IMR-90 (cell line): ENCODE data around the gene UBA1.

Experiments
- CEBPB ChIP-seq: IDR thresholded peaks from 2 replicates; pipeline ENCODE4 v1.6.1; 2012; ENCODE audit warnings: low read depth, low read length, improper control_type of control experiment
- ELK1 ChIP-seq: fragments of 150-350 bp; IDR thresholded peaks from 2 replicates; pipeline ENCODE4 v1.6.1; 2016; ENCODE audit warnings: low read depth, mild to moderate bottlenecking, low read length, moderate library complexity, borderline replicate concordance
- MAFK ChIP-seq: IDR thresholded peaks from 2 replicates; pipeline ENCODE4 v1.6.1; 2012; ENCODE audit warnings: low read depth, low read length, improper control_type of control experiment
- MAZ ChIP-seq: IDR thresholded peaks from 2 replicates; pipeline ENCODE4 v1.6.1; 2012; ENCODE audit warnings: low read depth, mild to moderate bottlenecking, low read length, improper control_type of control experiment, moderate library complexity, borderline replicate concordance
- POLR2A ChIP-seq: IDR thresholded peaks from 2 replicates; pipeline ENCODE4 v1.6.1; 2012; ENCODE audit warnings: mild to moderate bottlenecking, low read depth, low read length
- RAD21 ChIP-seq: IDR thresholded peaks from 2 replicates; pipeline ENCODE4 v1.6.1; 2012; ENCODE audit warnings: low read length, improper control_type of control experiment
- RFX5 ChIP-seq: IDR thresholded peaks from 2 replicates; pipeline ENCODE4 v1.8.0; 2012; ENCODE audit warnings: low read depth, mild to moderate bottlenecking, low read length, moderate library complexity
- TF ChIP-seq, protein P1 (sequence below): conservative IDR thresholded peaks from 2 replicates; pipeline ENCODE4 v1.5.1; 2012; ENCODE audit warnings: mild to moderate bottlenecking, low read depth, low read length, improper control_type of control experiment

DNA sequence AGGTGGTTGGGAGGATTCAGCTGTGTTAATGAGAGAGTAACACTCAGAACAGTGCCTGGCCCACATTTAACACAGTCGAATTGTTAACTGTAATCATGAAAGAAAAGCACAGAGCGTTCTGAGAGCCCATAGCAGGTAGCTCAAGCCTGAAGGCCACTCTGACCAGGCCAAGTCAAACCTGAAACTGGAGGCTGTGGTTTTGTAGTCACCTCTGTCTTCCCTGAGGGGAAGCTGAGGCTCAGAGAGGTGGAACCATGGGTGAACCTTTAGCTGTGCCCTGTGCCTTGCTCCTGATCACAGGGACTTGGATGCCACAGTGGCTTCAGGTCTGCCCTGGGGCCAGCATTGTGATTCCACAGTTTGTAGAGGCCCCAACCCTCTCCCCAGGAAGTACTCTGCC is 16.6 kb upstream of the UBA1 start:
- TF ChIP-seq POLR2A (no peak), RAD21 (no peak), ELK1 (no peak), CEBPB (no peak), MAFK (no peak), MAZ (no peak), RFX5 (no peak)
- TF ChIP-seq, protein P1, sequence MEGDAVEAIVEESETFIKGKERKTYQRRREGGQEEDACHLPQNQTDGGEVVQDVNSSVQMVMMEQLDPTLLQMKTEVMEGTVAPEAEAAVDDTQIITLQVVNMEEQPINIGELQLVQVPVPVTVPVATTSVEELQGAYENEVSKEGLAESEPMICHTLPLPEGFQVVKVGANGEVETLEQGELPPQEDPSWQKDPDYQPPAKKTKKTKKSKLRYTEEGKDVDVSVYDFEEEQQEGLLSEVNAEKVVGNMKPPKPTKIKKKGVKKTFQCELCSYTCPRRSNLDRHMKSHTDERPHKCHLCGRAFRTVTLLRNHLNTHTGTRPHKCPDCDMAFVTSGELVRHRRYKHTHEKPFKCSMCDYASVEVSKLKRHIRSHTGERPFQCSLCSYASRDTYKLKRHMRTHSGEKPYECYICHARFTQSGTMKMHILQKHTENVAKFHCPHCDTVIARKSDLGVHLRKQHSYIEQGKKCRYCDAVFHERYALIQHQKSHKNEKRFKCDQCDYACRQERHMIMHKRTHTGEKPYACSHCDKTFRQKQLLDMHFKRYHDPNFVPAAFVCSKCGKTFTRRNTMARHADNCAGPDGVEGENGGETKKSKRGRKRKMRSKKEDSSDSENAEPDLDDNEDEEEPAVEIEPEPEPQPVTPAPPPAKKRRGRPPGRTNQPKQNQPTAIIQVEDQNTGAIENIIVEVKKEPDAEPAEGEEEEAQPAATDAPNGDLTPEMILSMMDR = no peak
